Measurements from ENCODE around the gene PHTF2.

The PHTF2 gene

GRCh38 chr7:77877791-77878190 is 79.2 kb downstream of the PHTF2 start:
- no peak for DNase-seq (ENCODE audit: low spot score)

DNA sequence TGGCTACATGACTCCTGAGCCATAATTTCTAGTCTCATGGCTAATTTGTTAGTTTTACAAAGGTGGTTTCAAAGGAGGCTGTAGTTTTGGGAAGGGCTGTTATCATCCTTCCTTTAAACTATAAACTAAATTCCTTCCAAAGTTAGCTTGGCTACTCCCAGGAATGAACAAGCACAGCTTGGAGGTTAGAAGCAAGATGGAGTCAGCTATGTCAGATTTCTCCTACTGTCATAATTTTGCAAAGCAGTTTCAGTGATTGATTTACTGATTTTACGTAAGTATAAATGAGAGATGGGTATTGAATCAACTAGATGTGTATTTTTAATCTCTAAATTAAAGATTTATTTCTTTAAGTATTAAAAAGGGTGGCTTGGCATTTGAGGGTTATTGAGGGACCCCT is 79.9 kb downstream of the PHTF2 start:
- no peak for DNase-seq (ENCODE audit: low spot score)

DNA sequence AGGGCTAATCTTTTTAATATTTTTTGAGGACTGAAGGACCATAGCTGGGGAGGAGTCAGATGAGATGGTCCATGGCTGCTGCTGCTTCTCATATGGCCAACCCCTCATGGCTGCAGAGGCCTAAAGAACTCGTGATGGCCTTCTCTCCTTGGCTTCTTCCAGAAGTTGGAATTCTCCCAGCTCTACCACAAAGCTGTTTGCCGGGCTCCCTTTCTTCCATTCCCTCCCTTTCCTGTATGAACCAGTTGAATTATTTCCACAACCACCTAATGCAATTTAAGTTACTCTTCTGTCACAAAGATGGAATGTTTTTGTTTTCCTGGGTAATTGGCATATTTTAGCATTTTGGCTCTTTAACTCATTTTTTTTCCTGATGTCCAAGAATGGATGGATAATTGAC is 80.7 kb downstream of the PHTF2 start:
- no peak for DNase-seq (ENCODE audit: low spot score)

- no peak for DNase-seq (ENCODE audit: low spot score)
Observed at GRCh38 chr7:77881871-77882270, 83.3 kb downstream of the PHTF2 start.

- DNase-seq (ENCODE audit: low spot score) = no peak
Observed at GRCh38 chr7:77885155-77885554, 86.6 kb downstream of the PHTF2 start.

- peak; percentile 77 for DNase-seq (ENCODE audit: low spot score)
Observed at GRCh38 chr7:77887567-77887966, 89.0 kb downstream of the PHTF2 start.

DNA sequence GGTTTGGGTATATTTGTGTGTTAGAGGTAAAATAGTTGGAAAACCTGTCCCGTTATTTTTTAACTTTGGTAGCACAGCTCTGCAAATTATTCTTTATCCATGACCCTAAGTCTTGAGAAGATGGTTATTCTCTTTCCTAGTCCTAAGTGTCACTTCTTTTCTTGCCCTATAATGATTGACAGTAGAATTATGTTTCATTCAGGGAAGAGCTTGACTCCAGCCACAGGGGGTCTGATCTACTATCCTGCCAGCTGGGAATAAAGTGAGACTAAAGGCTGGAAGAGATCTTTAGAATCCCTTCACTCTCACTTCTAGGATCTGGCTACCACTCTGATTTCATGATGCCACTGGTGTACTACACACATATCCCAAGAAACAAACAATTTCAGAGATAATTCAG is 90.4 kb downstream of the PHTF2 start:
- DNase-seq (ENCODE audit: low spot score) = no peak

DNA sequence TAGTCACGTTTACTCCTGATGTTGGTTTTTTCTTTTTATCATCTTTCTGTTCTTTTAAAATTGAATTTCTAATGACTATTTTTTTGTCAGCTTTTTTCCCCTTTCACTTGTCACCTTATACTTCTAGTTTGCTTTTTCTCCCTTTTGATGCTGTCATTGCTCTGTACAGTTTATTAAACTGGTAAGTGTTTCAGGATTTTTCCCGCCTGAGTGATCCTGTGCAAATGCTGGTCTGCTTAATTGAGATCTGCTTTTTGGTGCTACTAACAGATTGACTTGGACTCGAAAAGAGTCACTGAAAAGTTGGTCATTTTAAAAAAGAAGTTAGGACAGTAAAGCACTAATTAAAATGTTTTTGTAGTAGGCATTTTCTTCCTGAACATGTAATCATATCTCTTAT is 95.2 kb downstream of the PHTF2 start:
- DNase-seq (ENCODE audit: low spot score) = no peak

GRCh38 chr7:77894574-77895091 is 96.1 kb downstream of the PHTF2 start:
- no peak for DNase-seq (ENCODE audit: low spot score)

DNA sequence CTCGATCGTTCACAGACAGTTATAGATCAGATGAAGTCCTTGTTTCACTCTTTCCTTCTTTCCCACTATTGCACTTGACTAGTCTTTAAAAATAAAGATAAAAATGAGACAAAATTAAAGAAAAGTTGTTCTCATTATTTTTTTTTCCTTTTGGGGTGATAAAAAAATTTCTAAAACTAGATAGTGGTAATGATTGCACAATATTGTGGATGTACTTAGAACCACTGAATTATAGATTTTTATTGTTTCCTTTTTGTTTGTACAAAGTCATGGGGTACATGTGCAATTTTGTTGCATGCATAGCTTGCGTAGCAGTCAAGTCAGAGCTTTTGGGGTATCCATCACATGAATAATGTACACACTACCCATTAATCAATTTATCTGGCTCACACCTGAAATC is 97.3 kb downstream of the PHTF2 start:
- no peak for DNase-seq (ENCODE audit: low spot score)

DNA sequence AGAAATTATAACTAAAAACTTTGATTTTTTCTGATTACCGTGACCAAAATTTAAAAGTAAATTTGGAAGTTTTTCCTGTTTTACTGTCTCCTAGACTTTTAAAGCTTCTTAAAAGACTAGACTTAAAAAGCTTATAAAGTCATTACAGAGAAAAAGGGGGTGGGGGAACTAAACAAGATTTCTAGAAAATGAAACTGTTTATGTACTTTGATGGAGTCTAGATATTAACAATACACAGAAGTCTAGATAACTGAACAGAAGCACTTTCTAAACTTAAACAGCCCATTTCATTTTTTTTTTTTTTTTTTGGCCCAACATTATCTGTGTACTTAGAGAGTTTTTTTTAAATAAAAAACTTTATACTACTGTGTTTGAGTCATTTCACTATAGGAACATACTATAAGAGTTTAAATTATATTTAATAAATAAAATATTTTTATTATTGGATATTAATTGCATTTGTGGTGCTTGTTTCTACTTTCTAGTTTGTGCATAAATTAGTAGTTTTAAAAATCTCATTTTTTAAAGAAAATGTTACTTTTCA is 98.5 kb downstream of the PHTF2 start:
- no peak for DNase-seq (ENCODE audit: low spot score)

DNA sequence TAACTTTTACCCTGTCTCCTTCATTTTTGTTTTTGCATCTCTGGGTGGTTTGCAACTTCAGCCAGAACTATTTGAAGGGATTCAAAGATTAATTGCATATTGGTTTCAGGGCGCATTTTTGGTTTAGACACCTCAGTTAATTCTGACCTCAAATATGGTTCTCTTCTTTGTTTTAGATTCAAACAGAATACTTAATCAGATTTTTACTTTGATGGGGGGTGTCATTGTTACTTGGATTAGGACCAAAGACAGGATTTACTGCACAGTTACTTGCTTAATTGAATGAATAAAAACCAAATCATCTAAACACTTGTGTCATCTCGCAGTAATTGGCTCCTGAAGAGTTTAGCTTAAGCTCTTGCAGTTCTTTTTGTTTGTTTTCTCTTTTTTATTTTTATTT is 100.9 kb downstream of the PHTF2 start:
- no peak for DNase-seq (ENCODE audit: low spot score)

DNA sequence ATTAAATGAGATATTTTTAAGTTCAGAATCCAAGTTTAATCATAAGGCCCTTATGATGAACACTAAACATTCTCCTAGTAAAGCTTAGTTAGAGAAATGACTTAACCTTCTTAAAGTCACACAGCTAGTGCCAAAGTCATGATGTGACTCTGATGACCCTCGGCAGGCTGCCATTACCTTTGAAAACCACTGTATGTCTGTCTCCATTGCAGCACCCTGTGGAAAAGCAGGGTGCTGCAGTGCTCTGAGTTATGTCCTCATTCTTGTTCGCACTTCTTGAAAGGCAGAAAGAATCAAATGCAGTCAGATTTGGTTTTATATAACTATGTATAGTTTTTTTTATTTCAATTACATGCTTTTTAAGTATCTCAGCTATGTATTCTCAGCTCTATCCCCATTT is 105.0 kb downstream of the PHTF2 start:
- no peak for DNase-seq (ENCODE audit: low spot score)

GRCh38 chr7:77904252-77904651 is 105.7 kb downstream of the PHTF2 start:
- no peak for DNase-seq (ENCODE audit: low spot score)

GRCh38 chr7:77907281-77907680 is 108.7 kb downstream of the PHTF2 start:
- DNase-seq (ENCODE audit: low spot score) = no peak

DNA sequence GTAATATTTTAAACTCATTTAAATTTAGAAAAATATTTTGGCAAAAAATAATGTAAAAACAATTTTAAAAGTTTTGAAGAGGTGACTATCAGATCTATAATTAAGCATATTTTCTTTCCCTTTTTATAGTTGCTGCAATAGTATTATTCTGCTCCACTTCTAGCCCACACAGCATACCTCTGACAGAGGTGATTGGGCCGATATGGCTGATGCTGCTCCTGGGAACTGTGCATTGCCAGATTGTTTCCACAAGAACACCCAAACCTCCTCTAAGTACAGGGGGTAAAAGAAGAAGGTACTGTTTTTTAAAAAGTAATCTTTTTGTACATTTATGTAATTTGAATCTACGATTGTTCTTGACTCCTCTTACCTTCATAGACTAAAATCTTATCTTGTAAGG is 110.1 kb downstream of the PHTF2 start:
- DNase-seq (ENCODE audit: low spot score) = no peak

- DNase-seq (ENCODE audit: low spot score) = no peak
Observed at GRCh38 chr7:77910124-77910523, 111.6 kb downstream of the PHTF2 start.

DNA sequence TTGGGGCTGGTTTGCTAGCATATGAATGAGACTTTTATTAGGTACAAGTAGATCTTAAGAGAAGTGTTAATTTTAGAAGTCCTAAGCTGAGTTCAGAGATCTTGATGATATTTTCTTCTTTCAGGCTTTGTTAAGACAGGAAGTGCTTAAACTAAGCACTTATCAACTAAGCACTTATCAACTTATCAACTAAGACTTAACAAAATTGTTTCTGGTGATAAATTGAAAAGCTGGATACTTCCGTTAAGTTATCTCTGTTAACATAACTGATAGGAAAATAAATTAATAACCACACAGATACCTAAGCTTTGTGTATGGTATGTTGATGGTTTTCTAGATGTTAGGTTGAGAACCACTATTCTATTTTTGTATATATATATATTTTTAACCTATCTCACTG is 113.7 kb downstream of the PHTF2 start:
- no peak for DNase-seq (ENCODE audit: low spot score)

DNA sequence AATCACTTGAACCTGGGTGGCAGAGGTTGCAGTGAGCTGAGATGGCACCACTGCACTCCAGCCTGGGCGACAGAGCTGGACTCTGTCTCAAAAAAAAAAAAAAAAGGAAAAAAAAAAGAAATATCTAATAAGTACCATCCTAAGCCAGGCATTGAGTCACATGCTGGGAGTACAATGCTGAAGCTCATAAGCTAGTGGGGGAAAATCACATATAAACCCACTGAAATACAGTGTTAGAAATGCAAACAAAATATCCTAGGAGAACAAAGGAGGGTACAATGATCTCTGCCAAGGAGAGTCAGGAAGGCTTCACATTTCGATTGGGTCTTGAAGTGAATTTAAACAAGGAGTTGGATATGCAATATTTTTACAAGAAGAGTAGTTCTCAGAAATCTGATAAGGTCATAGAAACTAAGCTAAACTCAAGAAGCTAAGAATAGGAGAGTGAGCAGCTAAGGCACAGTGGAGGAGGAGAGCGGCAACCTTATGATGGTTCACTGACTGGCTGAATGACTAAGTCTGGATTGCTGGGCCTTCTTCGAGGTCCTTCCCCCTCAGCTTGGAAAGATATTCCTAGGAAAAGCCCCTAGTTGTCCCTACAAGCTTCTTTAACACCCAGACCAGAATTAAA is 115.5 kb downstream of the PHTF2 start:
- DNase-seq (ENCODE audit: low spot score) = peak; percentile 20

- DNase-seq (ENCODE audit: low spot score) = no peak
Observed at GRCh38 chr7:77917500-77918262, 119.1 kb downstream of the PHTF2 start.

DNA sequence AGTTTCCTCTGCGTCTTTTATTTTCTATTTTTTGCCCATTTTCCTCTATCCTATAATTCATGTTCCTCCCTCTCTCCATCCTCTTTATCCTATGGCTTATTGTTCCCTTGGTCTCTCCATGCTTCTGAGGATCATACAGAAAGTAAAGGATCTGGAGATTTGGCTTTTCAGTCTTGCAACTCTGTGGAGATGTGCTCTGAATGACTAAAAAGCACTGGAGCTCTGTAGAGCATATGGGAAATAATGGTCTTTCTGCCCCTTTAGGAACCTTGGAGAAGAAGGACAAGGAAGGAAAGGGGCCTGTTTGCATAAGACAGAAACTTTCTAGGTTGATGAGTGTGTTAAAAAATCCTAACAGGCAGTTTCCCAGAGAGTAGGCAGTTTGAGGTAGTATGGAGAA is 120.1 kb downstream of the PHTF2 start:
- no peak for DNase-seq (ENCODE audit: low spot score)

DNA sequence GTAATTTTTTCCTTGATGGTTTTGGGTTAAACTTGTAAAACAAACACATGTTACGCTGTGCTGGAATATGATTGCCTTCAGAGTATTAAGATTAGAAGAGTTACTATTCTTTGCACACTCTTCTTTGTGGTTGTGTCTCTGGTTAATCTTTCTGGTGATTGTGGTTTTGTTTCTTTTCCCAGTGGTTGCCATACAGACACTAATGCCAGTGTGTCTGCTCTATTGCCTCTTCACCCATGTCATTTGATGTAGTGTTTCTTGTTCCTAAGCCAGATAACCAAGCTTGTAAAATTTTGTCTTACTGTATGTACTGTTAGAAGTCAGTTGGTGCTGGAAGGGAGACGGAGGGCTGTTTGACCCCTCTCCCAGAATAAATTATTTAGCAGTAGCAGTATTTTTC is 124.8 kb downstream of the PHTF2 start:
- DNase-seq (ENCODE audit: low spot score) = peak; percentile 41

DNA sequence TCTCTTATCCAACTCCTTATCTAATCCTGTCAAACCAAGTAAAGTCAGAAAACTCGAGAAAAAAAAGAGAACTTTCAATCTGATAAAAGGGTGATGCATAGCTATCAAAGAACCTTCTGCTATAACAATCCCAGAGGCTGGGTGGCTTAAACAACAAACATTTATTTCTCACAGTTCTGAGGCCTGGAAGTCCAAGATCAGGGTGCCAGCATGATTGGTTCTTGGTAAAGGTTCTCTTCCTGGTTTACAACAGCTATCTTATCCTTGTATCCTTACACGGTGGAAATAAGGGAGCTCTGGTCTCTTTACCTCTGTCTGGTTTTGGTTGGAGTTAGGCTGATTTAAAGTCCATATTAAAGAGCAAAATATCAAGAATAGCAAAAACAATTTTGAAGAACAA is 131.9 kb downstream of the PHTF2 start:
- no peak for DNase-seq (ENCODE audit: low spot score)

- DNase-seq (ENCODE audit: low spot score) = no peak
Observed at GRCh38 chr7:77931841-77932240, 133.3 kb downstream of the PHTF2 start.

Data from kidney tubule cell (primary cell).